GM21825 (cell line): Measurements from ENCODE around the gene XPR1.

Source experiments
- ATAC-seq: cut with Tn5 transposase; IDR thresholded peaks from one replicate; pipeline ENCODE4 v1.9.1; 2021; ENCODE audit warnings: mild to moderate bottlenecking, moderate library complexity; ENCODE audit not compliant: unreplicated experiment

Gene XPR1

DNA sequence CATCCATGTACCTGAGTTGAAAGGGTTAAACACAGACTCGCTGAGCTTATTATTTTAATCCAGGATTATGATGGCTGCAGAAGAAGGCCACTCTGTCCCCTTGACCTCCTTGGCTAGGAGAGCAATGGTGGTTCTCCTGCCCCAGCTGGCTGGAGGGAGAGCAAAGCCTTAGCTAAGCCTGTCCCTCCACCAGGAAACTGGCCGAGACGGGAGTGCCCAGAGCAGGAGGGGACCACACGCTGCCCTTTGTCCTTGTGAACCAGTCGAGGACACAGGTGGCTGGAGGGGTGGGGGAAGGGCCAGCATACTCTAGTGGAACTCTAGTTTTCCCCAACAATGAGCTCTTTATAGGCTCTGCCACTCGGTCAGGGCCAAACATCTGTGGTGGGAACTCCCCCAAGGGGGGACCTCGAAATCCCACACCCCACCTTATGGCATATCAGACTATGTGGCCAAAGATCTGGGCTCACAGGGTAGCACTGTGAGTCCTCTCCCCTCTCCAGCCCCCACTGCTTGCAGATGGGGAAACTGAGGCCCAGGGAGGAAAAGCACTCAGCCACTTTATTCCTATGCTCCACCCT, 293.7 kb downstream of the XPR1 start:
- ATAC-seq = no peak

DNA sequence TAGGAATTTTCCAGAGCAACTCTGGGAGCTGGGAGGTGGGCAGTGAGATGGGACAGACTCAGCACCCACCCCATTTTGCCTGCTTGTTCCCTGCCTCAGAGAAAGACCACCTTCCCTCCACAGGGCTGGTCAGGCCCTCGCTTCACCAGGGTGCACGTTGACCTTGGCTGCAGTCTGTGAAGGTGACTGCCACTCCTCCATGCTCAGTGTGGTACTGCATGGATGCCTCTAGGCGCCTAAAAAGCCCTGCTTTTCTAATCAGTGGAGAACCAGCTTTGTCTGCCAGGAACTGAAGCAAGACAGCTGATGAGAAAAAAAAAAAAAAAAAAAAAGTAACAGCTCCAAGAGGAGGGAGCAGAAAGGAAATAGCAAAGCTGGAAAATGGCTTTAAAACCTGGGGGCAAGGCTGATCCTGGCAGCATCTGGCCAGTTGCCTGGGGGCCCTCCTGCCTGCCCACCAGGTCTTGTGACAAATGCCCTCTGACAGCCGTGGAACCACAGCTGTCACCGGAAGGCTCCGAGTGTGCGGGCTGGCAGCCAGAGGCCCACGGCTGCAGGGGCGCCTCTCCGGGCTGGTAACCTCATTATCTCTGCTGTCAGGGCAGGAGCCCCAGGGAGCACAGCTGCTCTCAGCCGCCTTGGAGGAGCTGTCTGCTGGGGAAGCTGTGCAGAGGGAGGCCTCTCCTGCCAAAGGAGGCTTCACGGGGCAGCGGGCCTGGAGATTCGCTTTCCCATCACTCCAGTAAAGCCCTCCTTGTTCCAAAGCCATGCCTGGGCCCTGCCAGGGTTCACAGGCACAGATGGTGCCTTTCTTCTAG, 294.6 kb downstream of the XPR1 start:
- peak; percentile 48 for ATAC-seq

DNA sequence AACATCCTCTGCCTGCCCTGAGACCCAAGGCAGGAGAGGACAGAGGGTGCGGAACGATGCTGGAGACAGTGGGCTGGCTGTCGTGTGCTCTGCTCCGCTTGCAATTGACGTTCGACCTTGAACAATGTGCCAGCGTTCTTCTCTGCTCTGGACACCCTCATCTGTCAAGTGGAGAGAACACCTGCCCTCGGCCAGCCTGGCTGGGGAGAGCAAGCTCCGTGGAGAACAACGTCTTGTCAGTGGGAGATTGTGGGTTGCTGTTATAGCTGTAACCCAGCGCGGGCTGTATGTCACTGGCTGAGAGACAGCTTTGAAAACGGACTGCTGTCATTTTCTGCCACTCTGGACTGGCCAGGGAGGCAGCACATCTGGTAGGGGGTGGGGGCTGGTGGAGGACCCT, 295.5 kb downstream of the XPR1 start:
- no peak for ATAC-seq

DNA sequence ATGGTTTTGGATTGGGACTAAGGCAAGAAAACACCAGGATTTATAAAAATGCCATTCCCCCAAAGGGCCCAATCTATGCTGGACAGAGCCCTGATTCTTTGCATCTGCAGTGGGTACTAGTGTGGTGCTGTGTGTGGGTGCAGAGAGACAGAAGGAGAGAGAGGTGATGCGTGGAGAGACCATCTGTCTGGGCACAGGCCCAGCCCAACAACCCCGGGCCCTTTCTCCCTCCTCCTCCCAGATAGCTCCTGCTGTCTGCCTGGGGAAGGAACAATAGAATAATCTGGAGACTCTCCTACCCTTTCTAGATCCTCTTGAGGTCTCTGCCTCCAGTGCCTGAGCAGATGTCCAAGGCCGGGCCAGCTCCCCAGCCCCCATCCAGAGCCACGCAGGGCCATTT, 296.0 kb downstream of the XPR1 start:
- ATAC-seq = no peak

DNA sequence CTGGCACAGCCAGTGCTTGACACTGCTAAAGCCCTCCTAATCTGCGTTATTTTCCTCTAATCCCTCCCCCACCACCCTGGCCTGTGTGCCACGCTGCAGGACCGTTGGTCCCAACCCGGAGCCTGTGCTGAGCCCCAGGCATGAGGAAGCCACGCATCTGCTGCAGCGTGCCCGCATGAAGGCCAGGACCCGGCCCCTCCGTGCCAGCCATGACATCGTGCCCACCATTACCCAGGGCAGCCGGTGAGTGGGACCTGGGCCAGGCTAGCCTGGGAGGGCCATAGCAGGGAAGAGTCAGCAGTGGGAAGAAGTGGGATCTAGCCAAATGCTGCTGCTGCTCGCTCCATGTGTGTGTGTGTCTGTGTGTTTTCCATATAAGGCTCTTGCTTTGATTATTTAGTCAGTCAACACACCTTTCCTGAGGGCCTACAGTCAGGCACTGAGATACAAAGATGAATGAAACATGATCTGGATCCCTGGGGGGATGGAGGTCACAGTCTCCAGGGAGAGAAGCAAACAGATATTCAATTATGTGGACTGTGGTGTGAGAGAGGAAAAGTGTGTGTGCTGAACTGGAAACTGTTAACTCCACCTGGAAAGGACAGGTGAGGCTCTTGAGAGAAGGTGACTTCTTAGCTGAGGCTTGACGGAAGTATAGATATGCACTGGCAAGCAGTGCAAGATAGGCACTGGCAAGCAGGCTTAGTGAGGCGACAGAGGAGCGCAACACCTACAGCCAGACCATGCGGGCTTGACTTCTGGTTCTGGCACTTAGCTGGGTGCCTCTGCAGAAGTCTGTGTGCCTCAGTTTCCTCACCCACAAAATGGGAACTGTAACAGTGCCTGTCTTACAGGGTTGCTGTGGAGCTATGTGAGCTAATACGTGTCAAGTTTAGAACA, 296.8 kb downstream of the XPR1 start:
- no peak for ATAC-seq

DNA sequence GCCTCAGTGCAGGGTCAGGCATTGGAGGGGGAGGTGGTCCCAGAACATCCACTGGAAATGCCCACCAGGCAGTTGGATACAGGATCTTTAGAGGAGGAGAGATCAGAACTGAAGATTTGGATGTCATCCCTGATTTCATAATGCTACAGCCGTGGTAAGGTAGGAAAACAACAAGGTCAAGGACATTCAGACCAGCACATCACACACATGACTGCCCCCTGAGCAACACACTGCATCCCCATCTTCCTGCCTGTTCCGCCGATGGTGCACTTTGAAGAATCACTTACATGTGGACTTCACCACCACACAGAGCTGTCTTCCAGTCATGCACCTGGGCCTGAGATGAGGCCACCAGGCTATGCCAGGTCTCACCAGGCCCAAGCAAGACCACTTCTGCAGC, 297.6 kb downstream of the XPR1 start:
- ATAC-seq = no peak

DNA sequence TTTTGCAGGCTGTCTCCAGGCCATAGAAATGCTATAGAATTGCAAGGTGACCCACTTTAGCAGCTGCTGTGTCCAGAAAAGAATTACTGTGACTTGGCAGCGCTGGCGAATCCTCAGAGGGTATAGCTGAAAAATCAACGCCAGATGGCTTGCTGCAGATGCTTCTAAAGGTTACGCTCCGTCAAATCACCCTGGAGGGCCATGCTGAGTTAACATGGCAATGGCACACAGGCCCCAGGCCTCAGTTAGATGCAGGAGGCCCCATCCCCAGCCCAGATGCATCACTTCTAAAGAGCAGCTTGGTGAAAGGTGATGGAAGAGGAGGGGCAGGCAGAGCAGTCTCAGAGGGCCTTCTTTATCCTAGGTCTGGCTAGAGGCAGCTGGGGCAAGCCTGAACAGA, 298.9 kb downstream of the XPR1 start:
- ATAC-seq = no peak

DNA sequence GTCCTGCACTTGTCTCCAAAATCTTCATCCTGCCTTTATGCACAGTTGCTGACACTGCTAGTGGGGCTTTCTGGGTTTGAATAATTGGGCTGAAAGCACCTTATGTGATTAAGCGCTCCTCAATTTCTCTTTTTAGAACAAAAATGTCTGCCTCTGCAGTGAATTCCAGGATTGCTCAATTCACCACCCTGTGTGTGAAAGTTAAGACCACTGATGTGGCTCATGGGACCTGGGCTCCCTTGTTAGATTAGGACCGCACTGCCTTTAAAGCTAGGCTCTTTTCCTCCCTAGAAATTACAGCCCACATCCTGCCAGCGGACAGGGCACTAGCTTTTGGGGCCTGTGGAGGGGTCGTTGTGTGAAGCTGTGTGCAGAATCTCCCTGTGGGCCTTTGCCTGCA, 299.7 kb downstream of the XPR1 start:
- no peak for ATAC-seq

DNA sequence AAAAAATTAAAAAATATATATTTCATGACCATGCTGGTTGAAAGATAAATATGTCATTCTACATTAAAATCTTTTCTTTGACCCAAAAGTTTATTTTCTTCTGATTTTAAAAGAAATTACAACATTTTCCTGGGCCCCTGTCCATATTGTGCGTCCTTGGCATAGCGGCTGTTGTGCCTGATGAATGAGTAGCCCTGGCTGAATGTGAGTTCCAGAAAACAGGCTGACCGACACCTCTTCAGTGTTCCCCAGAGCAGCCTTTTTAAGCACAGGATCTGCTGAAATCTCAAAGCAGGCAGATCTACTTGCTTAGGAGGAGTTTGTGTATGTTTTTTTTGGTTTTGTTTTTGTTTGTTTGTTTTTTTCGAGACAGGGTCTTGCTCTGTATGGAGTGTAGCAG, 300.6 kb downstream of the XPR1 start:
- ATAC-seq = no peak

DNA sequence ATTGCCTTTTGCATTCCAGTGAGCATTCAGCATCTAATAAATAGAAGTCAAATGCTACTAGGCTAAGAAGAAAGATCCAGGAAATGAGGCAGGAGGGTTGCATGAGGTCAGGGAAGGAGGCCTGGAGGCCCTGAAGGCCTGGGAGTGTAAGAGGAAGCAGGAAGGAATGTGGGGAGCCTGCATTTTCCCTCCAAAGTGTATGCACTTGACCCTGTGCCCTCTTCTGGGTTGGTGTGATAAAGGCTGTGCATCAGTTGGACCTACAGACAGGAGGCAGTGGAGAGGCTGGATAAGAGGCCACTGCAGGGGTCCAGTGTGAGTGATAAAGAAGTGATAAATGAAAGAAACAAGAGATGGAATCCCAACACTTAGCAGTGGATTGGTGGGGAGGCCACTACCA, 301.3 kb downstream of the XPR1 start:
- ATAC-seq = no peak

DNA sequence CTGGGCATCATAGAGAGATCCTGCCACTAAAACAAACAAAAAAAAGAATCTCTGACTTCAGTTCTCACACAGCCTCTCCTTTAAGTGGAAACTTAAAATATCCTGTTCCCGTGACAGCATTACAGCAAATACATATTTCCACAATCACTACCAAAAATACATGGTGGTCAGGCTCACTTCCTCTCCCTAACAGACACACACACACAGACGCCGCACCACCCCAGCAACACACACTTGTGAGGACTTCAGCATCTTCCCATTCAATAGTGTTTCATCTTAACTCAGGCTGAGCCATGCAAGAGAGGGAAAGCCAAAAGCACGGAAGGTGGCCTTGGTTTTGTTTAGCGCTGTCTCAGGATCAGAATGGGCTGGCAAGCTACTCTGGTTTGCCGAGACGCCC, 302.7 kb downstream of the XPR1 start:
- ATAC-seq = no peak

DNA sequence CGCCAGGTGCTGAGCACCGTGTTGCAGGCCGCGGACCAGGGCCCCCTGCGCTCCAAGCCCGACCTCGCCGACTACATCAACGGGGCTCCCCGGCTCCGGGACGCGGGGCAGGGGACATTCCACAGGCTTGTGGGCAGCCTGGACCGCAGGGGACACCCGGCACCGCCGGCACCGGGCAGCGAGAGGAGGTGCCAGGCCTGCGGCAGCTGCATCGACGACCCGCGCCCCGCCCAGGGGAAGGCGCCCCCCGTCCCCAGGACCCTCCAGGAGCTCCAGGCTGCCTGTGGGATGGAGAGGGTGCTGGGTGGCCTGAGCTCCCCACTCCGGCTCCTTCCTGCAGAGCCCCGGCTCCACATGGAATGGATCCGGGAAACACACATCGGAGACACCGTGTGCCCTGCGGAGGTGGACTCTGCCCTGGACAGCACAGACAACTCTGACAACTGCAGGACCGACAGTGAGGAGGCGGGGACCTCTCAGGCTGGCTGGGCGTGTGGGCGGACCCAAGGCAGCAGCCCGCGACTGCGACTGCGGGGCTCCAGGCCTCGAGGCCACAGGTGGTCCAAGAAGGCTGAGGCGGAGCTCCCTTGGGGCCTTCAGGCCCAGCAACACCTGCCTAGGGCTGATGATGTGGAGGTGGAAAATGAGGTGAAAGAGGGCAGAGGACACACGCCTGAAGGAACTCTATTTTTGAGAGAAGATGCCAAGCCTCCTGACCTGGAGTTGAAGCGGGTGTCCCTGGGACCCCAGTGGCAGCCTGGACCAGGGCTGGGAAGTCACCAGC, 303.7 kb downstream of the XPR1 start:
- no peak for ATAC-seq

DNA sequence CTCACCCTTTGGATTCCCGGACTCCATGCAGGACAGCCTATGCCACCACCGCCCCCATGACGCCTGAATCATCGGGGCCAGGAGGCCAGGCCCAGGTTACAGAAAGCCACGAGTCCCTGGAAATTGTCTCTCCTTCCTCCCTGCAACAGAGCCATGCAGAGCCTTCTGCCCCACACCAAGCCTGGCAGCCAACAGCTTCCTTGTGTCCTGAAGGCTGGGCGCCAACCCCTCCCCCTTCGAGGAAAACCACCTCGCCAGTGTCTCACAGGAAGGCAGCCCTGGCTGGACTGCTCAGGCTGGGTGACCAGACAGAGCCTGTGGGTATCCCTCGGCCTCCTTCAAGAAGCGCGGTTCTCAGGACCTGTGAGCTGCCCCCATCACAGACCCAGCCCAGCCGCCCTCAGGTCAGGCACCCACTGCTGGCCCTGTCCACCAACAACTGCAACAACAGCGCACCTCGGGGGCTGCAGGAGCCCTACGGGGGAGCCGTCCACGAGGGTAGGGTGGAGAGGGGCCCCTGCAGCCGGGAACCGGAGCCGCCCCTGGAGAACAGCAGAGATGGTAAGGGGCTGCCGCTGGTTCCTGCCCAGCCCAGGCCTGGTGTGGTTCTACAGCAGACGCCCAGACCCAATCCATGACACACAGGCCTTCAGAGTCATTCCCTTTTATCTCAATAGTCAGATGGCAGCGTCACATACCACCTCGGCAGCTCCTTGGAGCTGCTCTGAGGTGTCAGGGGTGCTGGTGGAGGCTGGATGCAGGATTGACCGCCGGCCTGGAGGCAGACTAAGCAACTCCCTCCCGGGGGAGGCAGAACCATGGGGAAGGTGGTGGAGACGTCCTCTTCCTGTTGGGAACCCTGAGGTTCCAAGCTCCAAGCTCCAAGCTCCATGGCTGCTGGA, 304.5 kb downstream of the XPR1 start:
- ATAC-seq = no peak

DNA sequence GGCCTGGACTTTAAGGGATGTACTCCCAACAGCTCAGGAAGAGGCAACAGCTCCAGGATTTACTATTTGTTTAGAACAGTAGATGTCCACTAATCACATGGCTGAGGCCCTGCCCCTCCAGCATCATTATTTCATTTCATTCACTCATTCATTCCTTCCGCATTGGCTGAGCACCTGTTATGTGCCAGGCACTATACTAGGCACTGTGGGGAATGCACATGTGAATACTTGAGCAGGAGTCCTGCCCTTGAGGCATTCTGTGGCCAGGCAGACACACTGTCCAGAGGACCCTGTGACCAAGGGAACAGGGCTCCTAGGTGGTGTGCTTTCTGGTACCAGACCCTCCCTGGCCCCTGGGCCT, 305.2 kb downstream of the XPR1 start:
- ATAC-seq = no peak

DNA sequence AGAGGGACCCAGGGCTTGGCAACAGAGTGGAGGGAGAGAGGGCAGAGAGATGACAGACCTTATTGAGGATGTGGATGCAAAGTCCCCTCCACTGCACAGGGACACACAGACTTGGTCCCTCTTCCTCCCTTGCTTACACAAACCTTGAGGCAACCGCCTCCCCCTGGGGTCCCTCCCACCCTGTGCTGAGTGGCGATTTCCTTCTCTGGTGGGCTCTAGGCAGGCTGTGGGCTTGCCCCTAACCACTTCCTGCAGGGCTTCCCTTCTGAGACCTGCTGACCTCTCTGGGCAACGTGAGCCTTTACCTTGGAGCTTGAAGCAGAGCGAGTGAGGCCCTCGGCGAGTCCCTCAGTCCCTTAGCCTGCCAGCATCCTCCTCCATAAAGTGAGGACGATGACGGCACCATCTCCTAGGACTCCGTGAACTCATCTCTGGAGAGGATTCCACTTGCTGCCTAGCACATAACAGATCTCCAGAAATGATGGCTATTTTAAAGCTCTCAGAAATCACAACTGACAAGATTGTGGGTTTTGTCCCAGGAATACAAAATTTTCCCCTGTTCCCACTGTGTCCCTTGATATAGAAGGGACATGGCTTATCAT, 305.9 kb downstream of the XPR1 start:
- no peak for ATAC-seq

DNA sequence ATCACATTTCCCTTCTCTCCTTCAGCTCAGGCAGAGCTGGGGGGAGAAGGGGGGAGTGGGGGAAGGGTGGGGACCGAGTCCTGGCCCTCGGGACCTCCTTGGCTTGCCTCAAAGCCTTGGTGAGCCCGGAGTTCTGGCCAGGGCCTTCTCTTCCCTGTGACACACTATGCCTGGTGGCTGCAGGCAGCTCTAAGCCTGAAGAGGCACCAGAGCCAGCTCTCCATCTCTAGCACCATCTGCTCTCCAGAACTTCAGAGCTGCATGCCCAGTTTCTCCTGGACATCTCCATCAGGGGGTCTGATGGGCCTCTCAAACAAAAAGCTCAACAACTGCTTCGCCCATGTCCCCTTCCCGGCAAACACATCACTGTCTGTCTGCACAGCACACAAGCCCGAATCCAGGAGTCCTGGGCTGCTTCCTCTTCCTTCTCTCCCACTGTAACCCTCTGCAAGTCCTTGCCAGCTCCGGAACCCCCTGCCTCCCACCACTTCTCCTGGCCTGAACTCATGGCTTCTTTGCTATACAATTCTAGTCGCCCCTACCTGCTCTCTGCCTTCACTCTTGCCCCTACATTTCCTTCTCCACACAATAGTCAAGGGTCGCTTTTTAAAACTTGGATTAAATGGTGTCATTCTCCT, 307.4 kb downstream of the XPR1 start:
- ATAC-seq = no peak

DNA sequence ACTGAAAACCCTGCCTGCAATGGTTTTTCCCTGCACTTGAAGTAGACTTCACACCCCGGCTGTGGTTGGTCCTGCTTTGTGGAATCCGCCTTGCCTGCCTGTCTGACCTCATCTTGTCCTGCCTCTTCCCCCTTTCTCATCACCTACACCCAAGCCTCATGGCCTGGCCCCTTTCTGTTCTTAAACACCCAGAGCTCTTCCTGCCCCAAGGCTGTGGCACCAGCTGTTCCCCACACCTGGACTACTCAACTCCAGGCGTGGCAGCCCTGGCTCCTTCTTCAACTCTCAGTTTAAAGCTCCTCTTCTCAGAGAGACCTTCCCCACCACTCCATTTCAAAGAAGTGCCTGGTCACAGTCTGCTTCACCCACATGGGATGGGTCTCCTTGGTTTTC, 307.9 kb downstream of the XPR1 start:
- ATAC-seq = no peak
